Measurements from ENCODE around the gene IMP4.

- TF ChIP-seq, protein P1, sequence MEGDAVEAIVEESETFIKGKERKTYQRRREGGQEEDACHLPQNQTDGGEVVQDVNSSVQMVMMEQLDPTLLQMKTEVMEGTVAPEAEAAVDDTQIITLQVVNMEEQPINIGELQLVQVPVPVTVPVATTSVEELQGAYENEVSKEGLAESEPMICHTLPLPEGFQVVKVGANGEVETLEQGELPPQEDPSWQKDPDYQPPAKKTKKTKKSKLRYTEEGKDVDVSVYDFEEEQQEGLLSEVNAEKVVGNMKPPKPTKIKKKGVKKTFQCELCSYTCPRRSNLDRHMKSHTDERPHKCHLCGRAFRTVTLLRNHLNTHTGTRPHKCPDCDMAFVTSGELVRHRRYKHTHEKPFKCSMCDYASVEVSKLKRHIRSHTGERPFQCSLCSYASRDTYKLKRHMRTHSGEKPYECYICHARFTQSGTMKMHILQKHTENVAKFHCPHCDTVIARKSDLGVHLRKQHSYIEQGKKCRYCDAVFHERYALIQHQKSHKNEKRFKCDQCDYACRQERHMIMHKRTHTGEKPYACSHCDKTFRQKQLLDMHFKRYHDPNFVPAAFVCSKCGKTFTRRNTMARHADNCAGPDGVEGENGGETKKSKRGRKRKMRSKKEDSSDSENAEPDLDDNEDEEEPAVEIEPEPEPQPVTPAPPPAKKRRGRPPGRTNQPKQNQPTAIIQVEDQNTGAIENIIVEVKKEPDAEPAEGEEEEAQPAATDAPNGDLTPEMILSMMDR (IDR thresholded peaks at IDR 0.05; ENCODE audit: insufficient read depth, low read length, poor library complexity, severe bottlenecking): no peak
- TF ChIP-seq EZH2phosphoT487 (conservative IDR thresholded peaks at IDR 0.05; ENCODE audit: low read length): no peak
Observed at GRCh38 chr2:130376433-130377293, 34.0 kb downstream of the IMP4 start.

Measured in SU-DHL-6 (cell line).